GM10266 (cell line): ENCODE results near the gene CHCHD1.

Experiments used
- DNase-seq: peaks from one replicate; pipeline ENCODE4 v3.0.0; 2012; ENCODE audit errors: extremely low spot score
- TF ChIP-seq, protein P1 (sequence below): IDR thresholded peaks from 2 replicates; pipeline ENCODE4 v1.5.1; 2012; ENCODE audit warnings: mild to moderate bottlenecking, low read depth; ENCODE audit not compliant: control insufficient read depth, insufficient read depth; ENCODE audit errors: missing control alignments

The CHCHD1 gene

DNA sequence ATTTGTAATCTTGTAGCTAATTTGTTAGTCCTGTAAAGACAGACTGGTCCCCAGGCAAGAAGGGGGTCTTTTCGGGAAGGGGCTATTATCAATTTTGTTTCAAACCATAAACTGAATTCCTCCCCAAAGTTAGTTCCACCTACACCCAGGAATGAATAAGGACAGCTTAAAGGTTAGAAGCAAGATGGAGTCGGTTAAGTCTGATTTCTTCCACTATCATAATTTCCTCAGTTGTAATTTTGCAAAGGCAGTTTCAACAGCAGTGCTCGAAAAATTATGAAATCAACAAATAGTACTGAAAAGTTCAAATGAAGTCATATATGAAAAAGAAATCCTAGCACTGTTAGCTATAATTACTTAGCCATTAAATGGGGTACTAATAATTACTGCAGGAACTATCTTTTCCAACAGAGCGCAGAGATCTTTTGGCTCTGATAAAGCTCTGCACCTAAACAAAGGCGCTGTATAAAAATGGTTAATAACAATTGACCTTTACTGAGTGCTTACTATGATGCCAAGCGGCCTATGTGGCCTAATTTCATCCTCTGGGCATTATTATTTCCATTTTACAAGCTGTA, 38.4 kb upstream of the CHCHD1 start:
- DNase-seq = no peak
- TF ChIP-seq, protein P1, sequence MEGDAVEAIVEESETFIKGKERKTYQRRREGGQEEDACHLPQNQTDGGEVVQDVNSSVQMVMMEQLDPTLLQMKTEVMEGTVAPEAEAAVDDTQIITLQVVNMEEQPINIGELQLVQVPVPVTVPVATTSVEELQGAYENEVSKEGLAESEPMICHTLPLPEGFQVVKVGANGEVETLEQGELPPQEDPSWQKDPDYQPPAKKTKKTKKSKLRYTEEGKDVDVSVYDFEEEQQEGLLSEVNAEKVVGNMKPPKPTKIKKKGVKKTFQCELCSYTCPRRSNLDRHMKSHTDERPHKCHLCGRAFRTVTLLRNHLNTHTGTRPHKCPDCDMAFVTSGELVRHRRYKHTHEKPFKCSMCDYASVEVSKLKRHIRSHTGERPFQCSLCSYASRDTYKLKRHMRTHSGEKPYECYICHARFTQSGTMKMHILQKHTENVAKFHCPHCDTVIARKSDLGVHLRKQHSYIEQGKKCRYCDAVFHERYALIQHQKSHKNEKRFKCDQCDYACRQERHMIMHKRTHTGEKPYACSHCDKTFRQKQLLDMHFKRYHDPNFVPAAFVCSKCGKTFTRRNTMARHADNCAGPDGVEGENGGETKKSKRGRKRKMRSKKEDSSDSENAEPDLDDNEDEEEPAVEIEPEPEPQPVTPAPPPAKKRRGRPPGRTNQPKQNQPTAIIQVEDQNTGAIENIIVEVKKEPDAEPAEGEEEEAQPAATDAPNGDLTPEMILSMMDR = no peak

DNA sequence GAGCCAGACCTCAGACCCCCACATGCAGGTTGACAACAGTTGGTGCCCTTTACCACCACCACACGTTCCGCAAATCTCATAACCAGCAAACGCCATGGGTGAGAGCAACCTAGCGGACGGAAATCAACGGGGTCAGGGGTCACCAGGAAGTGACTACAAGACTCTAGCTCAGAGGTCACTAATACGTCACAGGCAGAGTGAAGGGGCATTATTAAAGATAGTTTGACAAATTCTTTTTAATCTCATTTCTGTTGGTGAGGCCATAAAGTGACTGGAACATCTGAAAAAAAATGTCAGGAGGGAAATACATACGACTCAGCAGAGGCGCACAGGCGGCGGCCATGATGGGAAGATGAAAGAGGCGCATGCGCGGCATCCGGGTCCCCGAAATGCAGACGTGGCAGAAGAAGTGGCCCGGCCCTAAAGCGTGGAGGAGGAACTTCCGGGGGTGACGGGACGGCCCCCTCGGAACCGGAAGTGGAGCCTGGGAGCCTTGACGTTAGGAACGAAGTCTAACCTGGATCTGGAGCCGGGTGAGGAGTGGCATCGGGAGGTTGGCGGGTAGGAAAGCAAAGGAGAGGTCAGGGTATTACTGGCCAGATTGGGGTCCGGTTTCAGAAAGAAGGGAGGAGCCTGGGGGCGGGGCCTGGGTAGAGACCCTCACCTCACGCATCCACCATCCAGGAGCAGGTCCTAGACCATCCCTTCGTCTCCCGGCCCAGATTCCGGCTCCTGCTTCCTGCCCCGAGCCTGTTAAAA, 37.8 kb upstream of the CHCHD1 start, which contains the start of gene SEC24C:
Gene SEC24C (plus strand): TSS at position 468 of the 759 bp plus-strand sequence. CDS start 2,461 bp downstream, outside the sequence.
- DNase-seq = peak; percentile 91
- TF ChIP-seq, protein P1 = no peak

DNA sequence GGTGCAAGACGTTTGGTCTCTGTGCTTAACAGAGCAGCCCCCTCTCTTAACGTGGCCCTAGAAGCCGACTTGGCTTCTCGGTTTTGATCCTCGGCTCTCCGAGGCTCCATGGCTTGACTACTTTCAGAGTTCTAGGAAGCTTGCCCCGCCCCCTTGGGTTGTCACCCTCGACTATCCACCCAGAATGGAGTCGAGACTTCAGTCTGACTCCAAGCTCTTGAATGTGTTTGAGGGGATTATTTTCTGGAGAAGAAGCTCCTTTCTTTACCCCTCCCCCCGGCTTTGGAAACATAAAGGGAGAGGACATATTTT, 37.2 kb upstream of the CHCHD1 start:
- TF ChIP-seq, protein P1 = no peak
- peak; percentile 40 for DNase-seq

DNA sequence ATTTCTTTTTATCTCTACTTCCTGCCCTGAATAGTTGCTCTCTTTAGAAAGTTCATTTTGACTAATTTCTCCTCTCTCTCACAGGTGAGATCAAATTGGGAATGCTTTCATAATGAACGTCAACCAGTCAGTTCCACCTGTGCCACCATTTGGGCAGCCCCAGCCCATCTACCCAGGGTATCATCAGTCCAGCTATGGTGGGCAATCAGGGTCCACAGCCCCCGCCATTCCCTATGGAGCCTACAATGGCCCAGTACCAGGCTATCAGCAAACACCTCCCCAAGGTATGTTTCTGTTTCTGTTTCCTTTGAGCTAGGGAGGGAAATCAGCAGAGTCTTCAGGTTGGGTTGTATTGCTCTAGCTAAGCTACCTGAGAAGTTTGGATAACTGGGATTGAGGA, 35.1 kb upstream of the CHCHD1 start:
- TF ChIP-seq, protein P1 = no peak
- DNase-seq = no peak

DNA sequence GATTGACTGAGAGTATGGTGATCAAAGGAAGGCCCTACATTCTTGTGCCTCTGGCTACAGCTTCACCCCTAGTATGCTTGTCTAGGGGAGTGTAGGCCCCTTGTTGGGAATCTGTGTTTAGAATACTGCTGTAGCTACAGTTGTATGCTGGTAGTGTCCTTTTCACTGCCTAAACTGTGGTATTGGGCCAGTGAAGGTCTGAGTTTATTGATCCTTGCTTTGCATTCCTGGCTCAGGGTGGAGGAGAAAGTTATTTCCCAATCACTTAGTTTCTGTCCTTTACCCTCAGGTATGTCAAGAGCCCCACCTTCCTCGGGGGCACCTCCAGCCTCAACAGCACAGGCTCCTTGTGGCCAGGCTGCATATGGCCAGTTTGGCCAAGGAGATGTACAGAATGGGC, 31.0 kb upstream of the CHCHD1 start:
- TF ChIP-seq, protein P1 = no peak
- no peak for DNase-seq

DNA sequence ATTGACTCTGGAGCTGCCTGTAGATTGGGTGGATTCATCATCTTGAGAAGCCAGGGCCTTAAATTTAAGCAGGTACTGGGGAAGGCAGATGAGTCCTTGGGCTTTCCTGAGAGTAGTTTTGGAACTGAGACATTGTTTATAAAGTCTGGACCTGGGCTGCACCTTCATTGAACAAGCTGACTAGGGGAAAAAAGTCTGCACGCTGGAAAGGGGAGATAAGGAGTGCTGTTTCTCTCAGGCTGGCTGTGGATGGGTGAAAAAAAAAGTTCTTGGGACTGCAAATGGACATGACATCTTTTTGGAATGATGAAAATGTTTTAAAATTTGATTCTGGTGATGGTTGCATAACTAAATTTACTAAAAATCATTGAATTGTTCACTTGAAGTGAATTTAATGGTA, 25.7 kb upstream of the CHCHD1 start:
- DNase-seq = no peak
- TF ChIP-seq, protein P1 = no peak
